Limb (tissue), 2 donors: Measurements from ENCODE around the gene ZNF81.
A peak's percentile ranks its signal among the peaks of the same experiment; 100 is the strongest.
"Not testable (repeated sequence)": the region's sequence is repeated elsewhere in the genome, so short reads cannot be mapped to it uniquely, and the experiment has no call there.

ENCODE experiments used
- DNase-seq, 2 donors: peaks; one replicate each; pipeline ENCODE4 v3.0.0-alpha.2; 2016; ENCODE audit errors: extremely low spot score in 2 of 2

Gene ZNF81

GRCh38 chrX:47844117-47844516 is 7.4 kb downstream of the ZNF81 start:
- no peak for DNase-seq

GRCh38 chrX:47846040-47846439 is 9.3 kb downstream of the ZNF81 start:
- no peak for DNase-seq

- no peak for DNase-seq
These were observed 13.1 kb downstream of the ZNF81 start for GRCh38 chrX:47849778-47850177.

- not testable (repeated sequence) for DNase-seq
These were observed 13.7 kb downstream of the ZNF81 start for GRCh38 chrX:47850389-47850788.

GRCh38 chrX:47850901-47851300 is 14.2 kb downstream of the ZNF81 start:
- DNase-seq = no peak

GRCh38 chrX:47854474-47854873 is 17.8 kb downstream of the ZNF81 start:
- peak in 1 of 2 donors; percentile 56 for DNase-seq

GRCh38 chrX:47859686-47860085 is 23.0 kb downstream of the ZNF81 start:
- no peak for DNase-seq

GRCh38 chrX:47862680-47863079 is 26.0 kb downstream of the ZNF81 start:
- DNase-seq = no peak

GRCh38 chrX:47863187-47863586 is 26.5 kb downstream of the ZNF81 start:
- DNase-seq = no peak

GRCh38 chrX:47864300-47864699 is 27.6 kb downstream of the ZNF81 start:
- DNase-seq = no peak

- DNase-seq = no peak
These were observed 28.1 kb downstream of the ZNF81 start for GRCh38 chrX:47864785-47865184.

GRCh38 chrX:47873123-47873522 is 36.4 kb downstream of the ZNF81 start:
- DNase-seq = no peak

GRCh38 chrX:47877327-47877726 is 40.6 kb downstream of the ZNF81 start:
- no peak for DNase-seq

- no peak for DNase-seq
These were observed 41.5 kb downstream of the ZNF81 start for GRCh38 chrX:47878198-47878597.

GRCh38 chrX:47879463-47879862 is 42.8 kb downstream of the ZNF81 start:
- no peak for DNase-seq

GRCh38 chrX:47880927-47881326 is 44.2 kb downstream of the ZNF81 start:
- no peak for DNase-seq

GRCh38 chrX:47885501-47885900 is 48.8 kb downstream of the ZNF81 start:
- no peak for DNase-seq

- no peak for DNase-seq
These were observed 61.3 kb downstream of the ZNF81 start for GRCh38 chrX:47898024-47898423.

- DNase-seq = no peak
These were observed 64.1 kb downstream of the ZNF81 start for GRCh38 chrX:47900833-47901232.

- DNase-seq = no peak
These were observed 65.5 kb downstream of the ZNF81 start for GRCh38 chrX:47902161-47902560.

GRCh38 chrX:47915886-47916493 is 79.3 kb downstream of the ZNF81 start:
- DNase-seq = no peak

- no peak for DNase-seq
These were observed 81.6 kb downstream of the ZNF81 start for GRCh38 chrX:47918274-47918673.

- no peak for DNase-seq
These were observed 90.5 kb downstream of the ZNF81 start for GRCh38 chrX:47927212-47927611.

GRCh38 chrX:47931970-47932369 is 95.3 kb downstream of the ZNF81 start:
- DNase-seq = not testable (repeated sequence)
